K562 (cell line): ENCODE measurements around the gene PCBP3. TPM values are rescaled to one million over a fixed set of nuclear protein-coding genes. Genes with fewer than 3 reads are reported as not detected.

Source experiments
- CBFA2T3 ChIP-seq: fragments of 450-650 bp; IDR thresholded peaks from 2 replicates; pipeline ENCODE4 v1.6.1; 2017
- MLLT1 ChIP-seq, 2 experiments: fragments of 450-650 bp; IDR thresholded peaks; 2 replicates each; pipeline ENCODE4 v1.6.1; 2016
- NUFIP1 ChIP-seq: fragments of 450-650 bp; IDR thresholded peaks from 2 replicates; pipeline ENCODE4 v1.6.1; 2018; ENCODE audit not compliant: partially characterized antibody
- PRPF4 ChIP-seq: fragments of 200-400 bp; formaldehyde crosslinking; IDR thresholded peaks from one replicate; pipeline ENCODE4 v1.6.1; 2017; ENCODE audit warnings: low read length, low read depth, mild to moderate bottlenecking; ENCODE audit not compliant: insufficient read depth, poor library complexity, severe bottlenecking
- RBM25 ChIP-seq: fragments of 200-400 bp; formaldehyde crosslinking; IDR thresholded peaks from 2 replicates; pipeline ENCODE4 v1.6.1; 2018; ENCODE audit warnings: low read length, low read depth, moderate library complexity; ENCODE audit not compliant: severe bottlenecking
- STAT5B ChIP-seq: fragments of 250-450 bp; sonication (Bioruptor Pico); IDR thresholded peaks from 2 replicates; pipeline ENCODE4 v1.8.0; 2021; ENCODE audit warnings: mild to moderate bottlenecking, inconsistent platforms
- TFAM ChIP-seq: fragments of 250-450 bp; sonication (Bioruptor Pico); conservative IDR thresholded peaks from 2 replicates; pipeline ENCODE4 v1.5.0; 2021; ENCODE audit warnings: mild to moderate bottlenecking, moderate library complexity
- ZFP1 ChIP-seq: fragments of 450-650 bp; formaldehyde crosslinking; IDR thresholded peaks from 2 replicates; pipeline ENCODE4 v1.4.0; 2020; ENCODE audit warnings: mild to moderate bottlenecking, mixed read lengths
- ZMIZ1 ChIP-seq, 2 experiments: fragments of 150-350 bp in 1 of 2; IDR thresholded peaks; 2 replicates each; pipeline ENCODE4 v1.6.1; 2012 to 2016; ENCODE audit warnings: low read depth in 2 of 2, low read length in 2 of 2, mild to moderate bottlenecking in 1 of 2, moderate library complexity in 1 of 2
- ZNF282 ChIP-seq: sonication (generic); formaldehyde crosslinking; IDR thresholded peaks from 2 replicates; pipeline ENCODE4 v1.8.1; 2023; ENCODE audit warnings: missing genetic modification reagents
- polyA plus RNA-seq, 8 experiments: library from polyadenylated mRNA; depleted of rRNA in 4 of 8; stranded (reverse) in 5 of 8; unstranded in 3 of 8; fragments of >200 nt; fragmentation: Nextera tagmentation in 2 of 8; fragmentation: Illumina TruSeq in 1 of 8; extraction: Ambion mirVana in 2 of 8; extraction: Trizol in 1 of 8; gene quantifications; 2 replicates each; pipeline versions ENCODE4 v1.2.1 to v1.2.3, GENCODE V29; 2011 to 2014; ENCODE audit warnings: inconsistent platforms in 1 of 8, missing spikeins in 1 of 8
- total RNA-seq, 7 experiments: library from RNA; depleted of rRNA in 6 of 7; stranded (reverse); fragments of >200 nt in 6 of 7; fragmentation: Illumina TruSeq in 2 of 7; extraction: Trizol in 2 of 7; gene quantifications; 2 replicates each; pipeline versions ENCODE4 v1.2.1 to v1.2.3, GENCODE V29; 2011 to 2021; ENCODE audit warnings: low replicate concordance in 1 of 7

PCBP3 gene
- total and polyA plus RNA-seq, 9 of the 15 experiments (the other 6 are each of a cell fraction or from before 2014, with no cell fraction given) = 0.18 TPM; not detected in 8

GRCh38 chr21:45724345-45724961 lies 80.9 kb downstream of the PCBP3 start (continued):
- TF ChIP-seq RBM25 = no peak
- no peak for TF ChIP-seq PRPF4
- no peak for TF ChIP-seq ZFP1 (CRISPR knock-in tag)
- TF ChIP-seq TFAM (CRISPR knock-in tag) = no peak
- TF ChIP-seq CBFA2T3 = no peak
- no peak for TF ChIP-seq ZMIZ1 (IDR thresholded peaks at IDR 0.05; ENCODE audit: low read depth in 2 of 2, low read length in 2 of 2)
- TF ChIP-seq ZNF282 (CRISPR knock-in tag) = no peak
- no peak for TF ChIP-seq STAT5B (CRISPR knock-in tag)
- no peak for TF ChIP-seq MLLT1 (IDR thresholded peaks at IDR 0.05)
- TF ChIP-seq NUFIP1 = no peak
